Upper lobe of right lung (tissue), 1 donor: ENCODE results near the gene PRSS57. TPM values are rescaled to one million over a fixed set of nuclear protein-coding genes. Genes with fewer than 3 reads are reported as not detected.

ENCODE experiments used
- ATAC-seq: fragments of 200-7000 bp; cut with Tn5 transposase; one replicate; pipeline ENCODE4 v1.9.1; 2020; ENCODE audit warnings: mild to moderate bottlenecking, moderate library complexity
- DNase-seq: peaks from one replicate; pipeline ENCODE4 v3.0.0-alpha.2; 2020
- H3K27ac ChIP-seq: fragments of 200-600 bp; one replicate; pipeline ENCODE4 v1.8.0; 2022
- H3K27me3 ChIP-seq: fragments of 200-600 bp; one replicate; pipeline ENCODE4 v1.8.0; 2022; ENCODE audit warnings: mild to moderate bottlenecking
- H3K36me3 ChIP-seq: fragments of 200-600 bp; one replicate; pipeline ENCODE4 v1.8.0; 2022
- H3K4me1 ChIP-seq: fragments of 200-600 bp; one replicate; pipeline ENCODE4 v1.8.0; 2022
- H3K4me3 ChIP-seq: fragments of 200-600 bp; one replicate; pipeline ENCODE4 v1.8.0; 2022; ENCODE audit warnings: mild to moderate bottlenecking
- H3K9me3 ChIP-seq: fragments of 200-600 bp; one replicate; pipeline ENCODE4 v1.8.0; 2022
- CTCF ChIP-seq: fragments of 200-600 bp; IDR thresholded peaks from one replicate; pipeline ENCODE4 v1.8.0; 2022; ENCODE audit warnings: antibody characterized with exemption
- intact Hi-C: fragments of 100-400 bp; cut with DNase I; formaldehyde crosslinking; loops from one replicate; pipeline ENCODE4 v1.11.0; 2022
- total RNA-seq: library from RNA; stranded (reverse); fragmentation: NEBNext Ultra II Directional; extraction: Animal tissue kit (Norgen Biotek cat#: 25700); gene quantifications from one replicate; pipeline ENCODE4 v1.2.1, GENCODE V29; 2021
- donor health status: DM: no; HTN: yes; CAD: no; lungs with severe emphysema.

PRSS57 gene
- total RNA-seq, 1 donor from 2014 or later, result not detected

GRCh38 chr19:644789-645188 is 50.5 kb downstream of the PRSS57 start:
- DNase-seq (no peak), ATAC-seq (no peak)
- intact Hi-C loops, result no loop called here
- no peak overlapping the region for H3K27ac ChIP-seq
- H3K27me3 ChIP-seq, result no peaks in the 10 kb centered on the region
- TF ChIP-seq CTCF, result no peak
- no peaks in the 10 kb centered on the region for H3K9me3 ChIP-seq
- H3K36me3 ChIP-seq, result peaks cover 41% of the 10 kb centered on the region
- no peaks in the 10 kb centered on the region for H3K4me1 ChIP-seq
- H3K4me3 ChIP-seq, result no peak overlapping the region

GRCh38 chr19:644363-644762 is 50.9 kb downstream of the PRSS57 start:
- H3K9me3 ChIP-seq, result no peaks in the 10 kb centered on the region
- intact Hi-C loops, result no loop called here
- H3K36me3 ChIP-seq, result peaks cover 38% of the 10 kb centered on the region
- H3K4me1 ChIP-seq, result peaks cover under 1% of the 10 kb centered on the region
- no peak overlapping the region for H3K4me3 ChIP-seq
- no peaks in the 10 kb centered on the region for H3K27me3 ChIP-seq
- DNase-seq (no peak), ATAC-seq (no peak)
- no peak overlapping the region for H3K27ac ChIP-seq
- TF ChIP-seq CTCF, result no peak

- ATAC-seq, result no peak
- Histone ChIP-seq H3K27me3 (no peaks in the 10 kb centered on the region), H3K9me3 (no peaks in the 10 kb centered on the region), H3K4me3 (no peak overlapping the region), H3K4me1 (peaks cover 6% of the 10 kb centered on the region), H3K27ac (no peak overlapping the region), H3K36me3 (peaks cover 32% of the 10 kb centered on the region)
- no peak for TF ChIP-seq CTCF
- intact Hi-C loops, result no loop called here
- DNase-seq, result no peak
These were observed 51.5 kb downstream of the PRSS57 start for GRCh38 chr19:643736-644135.

- Histone ChIP-seq H3K4me3 (no peak overlapping the region), H3K27me3 (no peaks in the 10 kb centered on the region), H3K36me3 (peaks cover 25% of the 10 kb centered on the region), H3K4me1 (peaks cover 10% of the 10 kb centered on the region), H3K27ac (no peak overlapping the region), H3K9me3 (no peaks in the 10 kb centered on the region)
- ATAC-seq (no peak), DNase-seq (no peak)
- TF ChIP-seq CTCF, result no peak
- intact Hi-C loops, result no loop called here
These were observed 52.2 kb downstream of the PRSS57 start for GRCh38 chr19:642767-643727.

GRCh38 chr19:641702-642101 is 53.5 kb downstream of the PRSS57 start:
- Histone ChIP-seq H3K36me3 (peaks cover 12% of the 10 kb centered on the region), H3K27ac (no peak overlapping the region), H3K4me1 (peaks cover 10% of the 10 kb centered on the region), H3K27me3 (no peaks in the 10 kb centered on the region), H3K9me3 (no peaks in the 10 kb centered on the region), H3K4me3 (no peak overlapping the region)
- intact Hi-C loops, result no loop called here
- ATAC-seq (no peak), DNase-seq (no peak)
- no peak for TF ChIP-seq CTCF
